Inflammatory macrophage (primary cell): ENCODE measurements around the gene SPATS1.

Experiments used
- DNase-seq, 2 donors: peaks; one replicate each; pipeline ENCODE4 v3.0.0-alpha.2; 2020 to 2022

Gene SPATS1

GRCh38 chr6:44390158-44390683 lies 47.8 kb downstream of the SPATS1 start:
- no peak for DNase-seq
